Neural progenitor cell (in vitro differentiated cells): ENCODE measurements around the gene PPP2CA.

Experiments used
- CTCF ChIP-seq: fragments of 200-600 bp; sonication (generic); IDR thresholded peaks from 2 replicates; pipeline ENCODE4 v1.5.1; 2017; ENCODE audit warnings: antibody characterized with exemption, mild to moderate bottlenecking
- EZH2 ChIP-seq: fragments of 200-600 bp; sonication (generic); IDR thresholded peaks from 2 replicates; pipeline ENCODE4 v1.6.1; 2017; ENCODE audit warnings: antibody characterized with exemption, mild to moderate bottlenecking, moderate library complexity
- EZH2phosphoT487 ChIP-seq: fragments of 200-600 bp; sonication (generic); IDR thresholded peaks from 2 replicates; pipeline ENCODE4 v1.6.1; 2017; ENCODE audit warnings: antibody characterized with exemption

- TF ChIP-seq CTCF (no peak), EZH2phosphoT487 (no peak), EZH2 (no peak)
These were observed 23.9 kb upstream of the PPP2CA start for GRCh38 chr5:134249469-134250379.
